RWPE1 (cell line): ENCODE data around the gene MYO15B.

Experiments used
- CTCF ChIA-PET: fragments of 350-600 bp; sonication (Branson Sonifier 250); formaldehyde crosslinking; extraction: SDS; loops from one replicate; lab custom pipeline; 2021; lab: Yijun Ruan, JAX
- POLR2A ChIA-PET: fragments of 400-600 bp; formaldehyde crosslinking; extraction: SDS; loops from one replicate; lab custom pipeline; 2020; ENCODE audit warnings: antibody characterized with exemption; ENCODE audit not compliant: low non-redundant PET; lab: Yijun Ruan, JAX
- DNase-seq: peaks from one replicate; pipeline ENCODE4 v3.0.0; 2012; ENCODE audit warnings: low spot score
- H3K27ac ChIP-seq: fragments of 450-650 bp; 2 replicates; pipeline ENCODE4 v1.5.1; 2017
- CTCF ChIP-seq: fragments of 450-650 bp; conservative IDR thresholded peaks from 2 replicates; pipeline ENCODE4 v1.5.1; 2017; ENCODE audit warnings: low read depth, mild to moderate bottlenecking

The MYO15B gene

GRCh38 chr17:75652341-75652740 is 64.7 kb downstream of the MYO15B start:
- peak overlapping the region; percentile 10; the same call in 1 of the 2 replicates for H3K27ac ChIP-seq
- no peak for TF ChIP-seq CTCF
- POLR2A ChIA-PET: no interaction called here
- CTCF ChIA-PET: interaction anchor here (0.6 to 7.1 kb wide), 3 partner anchors 14 to 316 kb away, joined by 3 to 54 read pairs (median 5); partner anchors contain the start of gene SMIM5
- no peak for DNase-seq

DNA sequence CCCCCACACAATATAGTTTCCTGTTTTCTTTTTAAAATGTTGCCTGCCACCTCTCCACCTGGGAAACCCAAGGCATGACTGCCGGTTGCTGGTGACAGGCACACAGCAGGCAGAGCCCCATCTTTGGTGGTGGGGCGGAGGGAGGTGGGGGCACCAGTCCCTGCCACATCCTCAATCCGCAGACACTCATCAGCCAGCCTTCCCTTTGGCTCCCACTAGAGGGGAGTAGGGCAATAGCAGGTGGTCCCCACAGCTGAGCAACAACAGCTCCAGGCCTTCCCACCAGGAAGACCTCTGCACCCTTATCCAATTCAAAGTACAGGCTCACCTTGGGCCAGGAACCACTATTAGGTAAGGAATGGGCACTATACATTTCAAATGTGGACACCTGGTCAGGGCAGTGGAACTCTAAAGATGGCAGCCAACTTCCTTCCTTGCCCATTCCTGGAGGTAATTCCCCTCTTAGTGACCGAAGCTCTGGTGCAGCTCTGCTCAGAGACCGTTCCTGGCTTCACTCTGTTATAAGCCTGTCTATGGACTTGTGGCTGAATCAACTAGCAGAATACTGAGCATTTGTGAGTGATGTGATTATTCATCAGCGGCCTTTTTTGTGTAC is 65.4 kb downstream of the MYO15B start:
- peak; percentile 26 for DNase-seq
- ChIA-PET CTCF (interaction anchor here (0.5 to 7.1 kb wide), 5 partner anchors 15 to 252 kb away, joined by 3 to 54 read pairs (median 4); partner anchors contain the start of genes MRPL38 and SMIM5), POLR2A (interaction anchor here (0.6 to 0.9 kb wide), 2 partner anchors 20 to 382 kb away, joined by 3 read pairs; partner anchors contain the start of gene SMIM5)
- TF ChIP-seq CTCF: peak; percentile 79
- peak overlapping the region; percentile 10; the same call in 1 of the 2 replicates for H3K27ac ChIP-seq

GRCh38 chr17:75654176-75654575 is 66.6 kb downstream of the MYO15B start:
- ChIA-PET CTCF (interaction anchor here (0.5 to 7.1 kb wide), 13 partner anchors 8 to 292 kb away, joined by 3 to 54 read pairs (median 3); partner anchors contain the start of genes RECQL5, SAP30BP and SMIM5), POLR2A (no interaction called here)
- DNase-seq: no peak
- H3K27ac ChIP-seq: no peak overlapping the region
- TF ChIP-seq CTCF: peak; percentile 16; the same call in 1 of the 2 replicates

GRCh38 chr17:75658237-75658636 is 70.6 kb downstream of the MYO15B start:
- H3K27ac ChIP-seq: no peak overlapping the region
- no peak for DNase-seq
- TF ChIP-seq CTCF: no peak
- ChIA-PET POLR2A (no interaction called here), CTCF (interaction anchor here (0.7 to 1.8 kb wide), 3 partner anchors 11 to 25 kb away, joined by 3 to 16 read pairs (median 6); partner anchors contain the start of gene SMIM5)

GRCh38 chr17:75661531-75661930 is 73.9 kb downstream of the MYO15B start:
- DNase-seq: no peak
- H3K27ac ChIP-seq: no peak overlapping the region
- ChIA-PET CTCF (interaction anchor here (1.1 to 1.2 kb wide), 2 partner anchors 28 kb away, joined by 6 to 12 read pairs; partner anchors contain the start of gene SMIM5), POLR2A (no interaction called here)
- TF ChIP-seq CTCF: no peak

DNA sequence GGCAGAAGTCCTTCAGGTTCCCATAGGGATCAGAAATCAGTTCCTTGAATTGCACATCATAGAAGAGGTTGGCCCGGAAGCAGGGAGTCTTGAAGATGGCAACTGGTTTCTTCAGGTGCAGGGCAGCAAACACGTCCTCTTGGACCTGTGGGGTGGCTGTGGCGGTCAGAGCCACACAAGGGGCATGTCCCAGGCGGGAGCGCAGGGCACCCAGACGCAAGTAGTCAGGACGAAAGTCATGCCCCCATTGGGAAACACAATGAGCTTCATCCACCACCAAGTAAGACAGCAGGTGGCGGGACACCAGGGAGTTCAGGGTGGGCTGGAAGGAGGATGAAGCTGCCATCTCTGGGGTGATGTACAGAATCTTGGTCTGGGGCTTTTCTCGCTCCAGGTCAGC is 74.9 kb downstream of the MYO15B start:
- no peak for TF ChIP-seq CTCF
- no peak for DNase-seq
- H3K27ac ChIP-seq: no peak overlapping the region
- ChIA-PET CTCF (interaction anchor here (0.6 to 0.9 kb wide), 2 partner anchors 28 to 193 kb away, joined by 3 to 4 read pairs; partner anchors contain the start of gene WBP2), POLR2A (interaction anchor here (0.5 kb wide), 1 partner anchor 253 kb away, joined by 9 read pairs; no protein-coding TSS in a partner anchor)
